ENCODE measurements around the gene DLX4. TPM values are rescaled to one million over a fixed set of nuclear protein-coding genes. Genes with fewer than 3 reads are reported as not detected.

DLX4 gene
- polyA plus RNA-seq, 1 donor from 2014 or later = not detected

- Histone ChIP-seq H3K4me2 (ENCODE audit: low read length) (no peak overlapping the region), H3K27me3 (ENCODE audit: insufficient read depth, low read depth, low read length) (peaks cover 28% of the 10 kb centered on the region), H3K27ac (ENCODE audit: low read length) (no peak overlapping the region), H3K9me3 (ENCODE audit: low read length) (no peaks in the 10 kb centered on the region), H4K20me1 (ENCODE audit: insufficient read depth) (no peaks in the 10 kb centered on the region), H3K4me3 (ENCODE audit: low read length) (no peak overlapping the region), H3K36me3 (ENCODE audit: insufficient read depth, low read length) (no peaks in the 10 kb centered on the region), H3K9me2 (ENCODE audit: insufficient read depth, low read length) (no peaks in the 10 kb centered on the region), H3K79me2 (replicated peaks; ENCODE audit: insufficient read depth, low read length) (no peaks in the 10 kb centered on the region), H3F3A (ENCODE audit: insufficient read depth, low read length, poor library complexity, severe bottlenecking) (no peaks in the 10 kb centered on the region), H3K9ac (ENCODE audit: low read length) (no peak overlapping the region), H2AFZ (ENCODE audit: low read depth, low read length) (no peak overlapping the region)
- TF ChIP-seq EZH2 (IDR thresholded peaks at IDR 0.05; ENCODE audit: borderline replicate concordance, insufficient read depth, low read length, poor library complexity, severe bottlenecking) (no peak), RAD21 (conservative IDR thresholded peaks at IDR 0.05) (no peak), SMC3 (conservative IDR thresholded peaks at IDR 0.05; ENCODE audit: poor library complexity) (no peak), REST (IDR thresholded peaks at IDR 0.05; ENCODE audit: borderline replicate concordance) (no peak), CTCF (IDR thresholded peaks at IDR 0.05; ENCODE audit: poor library complexity, severe bottlenecking) (no peak), MXI1 (conservative IDR thresholded peaks at IDR 0.05; ENCODE audit: poor library complexity, severe bottlenecking) (no peak), TAF1 (IDR thresholded peaks at IDR 0.05; ENCODE audit: low read depth) (no peak), POLR2AphosphoS5 (IDR thresholded peaks at IDR 0.05) (no peak), EP300 (conservative IDR thresholded peaks at IDR 0.05; ENCODE audit: poor library complexity, severe bottlenecking) (no peak)
Measured at GRCh38 chr17:49987681-49988441, 18.9 kb downstream of the DLX4 start.

- Histone ChIP-seq H3K27ac (ENCODE audit: low read length) (no peak overlapping the region), H3K79me2 (replicated peaks; ENCODE audit: insufficient read depth, low read length) (no peaks in the 10 kb centered on the region), H3K36me3 (ENCODE audit: insufficient read depth, low read length) (no peaks in the 10 kb centered on the region), H3K27me3 (ENCODE audit: insufficient read depth, low read depth, low read length) (peaks cover 43% of the 10 kb centered on the region), H3K9ac (ENCODE audit: low read length) (no peak overlapping the region), H3K4me3 (ENCODE audit: low read length) (no peak overlapping the region), H3F3A (ENCODE audit: insufficient read depth, low read length, poor library complexity, severe bottlenecking) (no peaks in the 10 kb centered on the region), H3K9me3 (ENCODE audit: low read length) (peaks cover 3% of the 10 kb centered on the region), H3K4me2 (ENCODE audit: low read length) (no peak overlapping the region), H4K20me1 (ENCODE audit: insufficient read depth) (no peaks in the 10 kb centered on the region), H2AFZ (ENCODE audit: low read depth, low read length) (no peak overlapping the region), H3K9me2 (ENCODE audit: insufficient read depth, low read length) (no peaks in the 10 kb centered on the region)
- no peak for TF ChIP-seq TAF1 (IDR thresholded peaks at IDR 0.05; ENCODE audit: low read depth)
- no peak for TF ChIP-seq EZH2 (IDR thresholded peaks at IDR 0.05; ENCODE audit: borderline replicate concordance, insufficient read depth, low read length, poor library complexity, severe bottlenecking)
- TF ChIP-seq RAD21 (conservative IDR thresholded peaks at IDR 0.05) = no peak
- no peak for TF ChIP-seq CTCF (IDR thresholded peaks at IDR 0.05; ENCODE audit: poor library complexity, severe bottlenecking)
- TF ChIP-seq SMC3 (conservative IDR thresholded peaks at IDR 0.05; ENCODE audit: poor library complexity) = no peak
- TF ChIP-seq REST (IDR thresholded peaks at IDR 0.05; ENCODE audit: borderline replicate concordance) = no peak
- TF ChIP-seq POLR2AphosphoS5 (IDR thresholded peaks at IDR 0.05) = no peak
- no peak for TF ChIP-seq EP300 (conservative IDR thresholded peaks at IDR 0.05; ENCODE audit: poor library complexity, severe bottlenecking)
Measured at GRCh38 chr17:49989518-49989880, 20.5 kb downstream of the DLX4 start.
